Stimulated activated CD8-positive, alpha-beta memory T cell treated with anti-CD3 and anti-CD28 coated beads, Interleukin-12 subunit alpha, Interleukin-12 subunit beta, amount 100 ng/mL, for 4 hours (primary cell): ENCODE data around the gene TYMS.

ENCODE experiments used
- DNase-seq: peaks from one replicate; pipeline ENCODE4 v3.0.0-alpha.2; 2020; ENCODE audit warnings: low read depth

Gene TYMS

DNA sequence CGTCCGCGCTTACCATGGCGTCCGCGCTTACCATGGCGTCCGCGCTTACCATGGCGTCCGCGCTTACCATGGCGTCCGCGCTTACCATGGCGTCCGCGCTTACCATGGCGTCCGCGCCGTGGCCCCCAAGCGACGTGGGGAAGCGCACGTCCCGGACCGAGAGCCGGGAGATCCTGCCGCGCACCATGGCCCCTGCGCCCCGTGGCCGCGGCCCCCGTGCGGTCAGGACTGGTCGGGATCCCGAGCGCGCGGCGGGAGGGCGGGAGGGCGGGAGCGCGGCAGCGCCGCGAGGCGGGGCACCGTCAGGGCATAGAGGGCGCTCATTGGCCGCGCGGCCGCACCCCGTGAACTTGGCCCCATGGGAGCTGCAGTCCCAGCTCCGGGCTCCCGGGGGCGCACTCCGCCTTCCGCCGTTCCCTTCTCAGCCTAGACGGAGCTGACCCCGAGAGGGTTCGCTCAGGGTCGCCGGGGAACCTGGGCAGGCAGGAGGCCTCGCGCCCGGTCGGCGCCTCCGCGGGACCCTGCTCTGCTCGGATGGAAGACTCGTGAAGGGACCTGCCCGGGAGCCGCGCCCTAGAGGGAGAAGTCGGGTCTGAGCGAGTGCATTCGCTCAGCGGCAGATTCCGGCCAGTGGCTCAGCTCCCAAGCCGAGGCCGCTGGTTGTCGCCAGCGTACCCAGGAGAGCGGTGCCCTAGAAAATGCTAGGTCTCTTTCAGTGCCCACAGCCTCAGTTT lies 55.1 kb downstream of the TYMS start, which contains the start of gene ENOSF1:
ENOSF1 (minus strand) TSS at position 230 of the 734 bp plus-strand sequence; CDS start at position 187, 43 bp downstream.
- peak; percentile 74 for DNase-seq

GRCh38 chr18:713135-713490 lies 55.7 kb downstream of the TYMS start:
- DNase-seq: no peak

DNA sequence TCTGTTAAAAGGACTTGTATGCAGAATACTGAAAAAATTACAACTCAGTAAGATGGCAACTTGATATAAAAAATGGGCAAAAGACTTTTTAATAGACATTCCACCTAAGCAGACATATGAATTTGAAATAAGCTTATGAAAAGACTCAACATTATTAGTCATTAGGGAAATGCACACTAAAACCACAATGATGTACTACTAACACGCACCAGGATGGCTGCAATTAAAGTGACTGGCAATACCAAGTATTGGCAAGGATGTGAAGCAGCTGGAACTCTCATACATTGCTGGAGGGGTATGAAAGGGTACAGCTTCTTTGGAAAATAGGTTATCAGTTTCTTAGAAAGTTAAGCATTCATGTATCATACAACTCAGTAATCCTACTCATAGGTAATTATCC lies 58.2 kb downstream of the TYMS start:
- DNase-seq: no peak

DNA sequence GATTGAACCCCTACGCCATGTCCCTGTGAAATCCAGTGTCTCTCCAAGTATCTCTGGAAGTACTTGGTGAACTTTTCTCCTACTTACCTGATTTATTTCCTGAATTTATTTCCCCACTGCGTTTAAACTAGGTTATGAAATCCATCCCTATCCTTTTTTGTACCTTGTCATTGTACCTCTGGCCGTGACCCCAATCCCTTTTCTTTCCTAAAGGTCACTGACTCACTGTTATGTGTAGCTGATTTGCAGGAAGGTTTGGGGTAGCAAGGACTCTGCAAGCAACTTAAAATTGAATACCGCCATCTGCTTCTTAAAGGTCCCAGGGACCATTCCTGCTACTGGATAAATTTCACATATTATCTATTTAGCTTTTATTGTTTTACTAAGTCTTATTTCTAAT lies 59.5 kb downstream of the TYMS start:
- DNase-seq: no peak
